RWPE1 (cell line): ENCODE measurements around the gene CHKB.

ENCODE experiments used
- CTCF ChIA-PET: fragments of 350-600 bp; sonication (Branson Sonifier 250); formaldehyde crosslinking; extraction: SDS; loops from one replicate; lab custom pipeline; 2021; lab: Yijun Ruan, JAX
- POLR2A ChIA-PET: fragments of 400-600 bp; formaldehyde crosslinking; extraction: SDS; loops from one replicate; lab custom pipeline; 2020; ENCODE audit warnings: antibody characterized with exemption; ENCODE audit not compliant: low non-redundant PET; lab: Yijun Ruan, JAX
- DNase-seq: peaks from one replicate; pipeline ENCODE4 v3.0.0; 2012; ENCODE audit warnings: low spot score
- H3K27ac ChIP-seq: fragments of 450-650 bp; 2 replicates; pipeline ENCODE4 v1.5.1; 2017
- TF ChIP-seq, protein P1 (sequence below): fragments of 450-650 bp; conservative IDR thresholded peaks from 2 replicates; pipeline ENCODE4 v1.5.1; 2017; ENCODE audit warnings: low read depth, mild to moderate bottlenecking

The CHKB gene

DNA sequence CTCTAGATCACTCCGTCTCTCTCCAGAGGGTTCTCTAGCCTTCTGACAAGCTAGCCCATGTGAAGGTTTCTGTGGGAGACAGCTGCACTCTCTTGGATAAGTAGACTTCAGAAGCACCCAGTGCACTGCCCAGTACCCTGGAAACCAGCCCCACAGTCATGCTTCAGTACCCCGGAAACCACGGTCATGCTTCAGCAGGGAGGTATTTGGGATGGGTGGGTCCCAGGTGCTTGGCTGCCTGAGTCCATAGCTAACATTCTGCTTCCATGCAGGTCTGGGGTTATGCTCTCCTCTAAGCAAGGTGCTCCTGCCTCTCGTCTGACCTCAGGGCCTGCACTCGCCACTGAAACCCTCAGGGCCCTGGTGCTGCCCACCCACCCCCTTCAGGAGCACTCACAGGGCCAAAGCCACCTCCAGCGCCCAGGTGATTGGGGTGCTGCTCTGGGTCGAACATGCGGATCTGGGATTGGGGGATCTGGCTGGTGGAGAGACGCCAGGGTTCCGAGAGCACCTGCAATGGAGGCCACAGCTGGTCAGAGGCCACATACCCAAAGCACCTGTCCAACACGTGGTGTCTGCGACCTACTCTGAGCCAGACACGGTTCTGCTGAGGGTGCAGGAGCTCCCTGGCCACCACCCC is 12.6 kb downstream of the CHKB start:
- ChIA-PET CTCF (interaction anchor here (0.6 kb wide), 1 partner anchor 8 kb away, joined by 4 read pairs; the partner anchor contains the start of gene SYCE3), POLR2A (no interaction called here)
- H3K27ac ChIP-seq, result 0 out of 2 replicates have a peak overlapping the region, but pooled peaks have one; percentile 18
- TF ChIP-seq, protein P1, sequence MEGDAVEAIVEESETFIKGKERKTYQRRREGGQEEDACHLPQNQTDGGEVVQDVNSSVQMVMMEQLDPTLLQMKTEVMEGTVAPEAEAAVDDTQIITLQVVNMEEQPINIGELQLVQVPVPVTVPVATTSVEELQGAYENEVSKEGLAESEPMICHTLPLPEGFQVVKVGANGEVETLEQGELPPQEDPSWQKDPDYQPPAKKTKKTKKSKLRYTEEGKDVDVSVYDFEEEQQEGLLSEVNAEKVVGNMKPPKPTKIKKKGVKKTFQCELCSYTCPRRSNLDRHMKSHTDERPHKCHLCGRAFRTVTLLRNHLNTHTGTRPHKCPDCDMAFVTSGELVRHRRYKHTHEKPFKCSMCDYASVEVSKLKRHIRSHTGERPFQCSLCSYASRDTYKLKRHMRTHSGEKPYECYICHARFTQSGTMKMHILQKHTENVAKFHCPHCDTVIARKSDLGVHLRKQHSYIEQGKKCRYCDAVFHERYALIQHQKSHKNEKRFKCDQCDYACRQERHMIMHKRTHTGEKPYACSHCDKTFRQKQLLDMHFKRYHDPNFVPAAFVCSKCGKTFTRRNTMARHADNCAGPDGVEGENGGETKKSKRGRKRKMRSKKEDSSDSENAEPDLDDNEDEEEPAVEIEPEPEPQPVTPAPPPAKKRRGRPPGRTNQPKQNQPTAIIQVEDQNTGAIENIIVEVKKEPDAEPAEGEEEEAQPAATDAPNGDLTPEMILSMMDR, result no peak
- no peak for DNase-seq

DNA sequence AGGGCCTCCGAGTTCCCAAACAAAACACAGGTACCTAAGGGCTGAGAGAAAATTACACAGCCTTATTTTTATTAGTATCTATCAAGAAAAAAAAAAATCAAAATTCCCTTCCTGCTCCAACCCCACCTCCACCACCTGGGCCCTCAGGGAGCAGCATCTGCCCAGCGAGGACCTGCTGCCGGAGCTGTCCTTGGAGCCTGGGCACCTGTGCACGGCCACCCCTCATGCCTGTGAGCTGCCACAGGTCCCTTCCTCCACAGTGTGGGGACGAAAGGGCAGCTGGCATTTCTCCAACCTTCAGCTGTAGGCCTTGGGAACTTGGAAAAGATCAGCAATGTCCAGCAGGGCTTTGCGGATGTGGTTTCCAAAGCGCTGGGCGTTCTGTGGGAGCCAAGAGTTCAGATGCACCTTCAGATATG is 13.6 kb downstream of the CHKB start:
- no peak for DNase-seq
- ChIA-PET POLR2A (no interaction called here), CTCF (interaction anchor here (0.6 kb wide), 1 partner anchor 85 kb away, joined by 4 read pairs; no protein-coding TSS in a partner anchor)
- TF ChIP-seq, protein P1, result no peak
- no peak overlapping the region for H3K27ac ChIP-seq

DNA sequence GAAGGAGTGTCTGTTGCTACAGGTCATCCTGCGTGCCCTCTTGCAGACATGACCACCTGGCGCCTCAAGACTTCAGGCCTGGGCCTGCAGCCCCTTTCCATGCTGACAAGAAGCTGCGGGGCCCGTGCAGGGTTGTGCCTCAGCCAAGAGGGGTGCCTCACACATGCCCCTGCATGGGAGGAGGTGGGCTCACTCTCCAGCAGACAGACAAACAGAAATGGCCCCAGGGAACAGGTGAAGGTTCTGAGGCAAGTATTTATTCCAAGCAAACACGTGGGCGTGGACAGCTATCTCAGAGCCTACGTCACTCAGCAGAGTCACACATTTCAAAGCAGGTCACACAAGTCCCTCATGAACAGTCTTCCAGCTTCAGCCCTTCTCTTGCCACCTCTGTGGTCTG is 14.0 kb downstream of the CHKB start:
- ChIA-PET POLR2A (no interaction called here), CTCF (no interaction called here)
- TF ChIP-seq, protein P1, result no peak
- H3K27ac ChIP-seq, result peak overlapping the region; percentile 15; the same call in 1 of the 2 replicates
- no peak for DNase-seq

DNA sequence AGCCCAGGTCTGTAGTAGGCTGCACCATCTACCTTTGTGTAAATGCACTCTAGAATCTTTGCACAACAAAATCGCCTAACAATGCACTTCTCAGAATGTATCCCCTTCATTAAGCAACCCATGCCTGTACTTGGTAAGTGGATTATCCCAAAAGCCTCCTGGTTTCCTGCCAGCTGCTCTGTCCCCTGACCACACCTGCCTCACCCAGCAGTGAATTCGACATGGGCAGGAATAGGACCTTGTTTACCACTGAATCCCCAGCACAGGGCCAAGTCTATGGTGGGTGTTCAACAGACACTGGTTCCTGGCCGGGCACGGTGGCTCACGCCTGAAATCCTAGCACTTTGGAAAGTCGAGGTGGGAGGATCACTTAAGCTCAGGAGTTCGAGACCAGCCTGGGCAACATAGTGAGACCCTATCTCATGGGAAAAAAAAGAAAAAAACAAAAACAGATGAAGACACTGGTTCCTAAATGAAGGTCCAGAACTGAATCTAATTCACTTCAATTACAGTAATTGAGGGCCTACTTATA is 14.9 kb downstream of the CHKB start:
- ChIA-PET CTCF (no interaction called here), POLR2A (no interaction called here)
- DNase-seq, result no peak

DNA sequence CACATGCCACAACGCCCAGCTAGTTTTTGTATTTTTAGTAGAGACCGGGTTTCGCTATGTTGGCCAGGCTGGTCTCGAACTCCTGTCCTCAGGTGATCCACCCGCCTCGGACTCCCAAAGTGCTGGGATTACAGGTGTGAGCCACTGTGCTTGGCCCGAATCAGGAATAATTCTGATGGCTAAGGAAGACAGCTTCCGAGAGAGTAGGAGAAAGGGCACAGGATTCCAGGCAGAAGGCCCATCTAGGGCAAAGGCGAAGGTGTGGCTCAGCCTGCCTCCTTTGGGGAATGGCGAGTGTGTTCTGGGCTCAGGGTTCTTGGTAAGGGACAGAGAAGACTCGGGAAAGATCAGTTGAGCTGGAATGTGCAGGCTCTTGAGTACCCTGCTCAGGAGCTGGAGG is 18.4 kb downstream of the CHKB start:
- no peak for DNase-seq
- CTCF ChIA-PET, result interaction anchor here (0.6 to 1.7 kb wide), 2 partner anchors 11 to 25 kb away, joined by 3 to 10 read pairs; no protein-coding TSS in a partner anchor
- POLR2A ChIA-PET, result interaction anchor here (0.6 kb wide), 1 partner anchor 11 kb away, joined by 5 read pairs; no protein-coding TSS in a partner anchor

More for the DNA sequence above, 14.9 kb downstream of the CHKB start:
- H3K27ac ChIP-seq, result no peak overlapping the region
- TF ChIP-seq, protein P1, result no peak

DNA sequence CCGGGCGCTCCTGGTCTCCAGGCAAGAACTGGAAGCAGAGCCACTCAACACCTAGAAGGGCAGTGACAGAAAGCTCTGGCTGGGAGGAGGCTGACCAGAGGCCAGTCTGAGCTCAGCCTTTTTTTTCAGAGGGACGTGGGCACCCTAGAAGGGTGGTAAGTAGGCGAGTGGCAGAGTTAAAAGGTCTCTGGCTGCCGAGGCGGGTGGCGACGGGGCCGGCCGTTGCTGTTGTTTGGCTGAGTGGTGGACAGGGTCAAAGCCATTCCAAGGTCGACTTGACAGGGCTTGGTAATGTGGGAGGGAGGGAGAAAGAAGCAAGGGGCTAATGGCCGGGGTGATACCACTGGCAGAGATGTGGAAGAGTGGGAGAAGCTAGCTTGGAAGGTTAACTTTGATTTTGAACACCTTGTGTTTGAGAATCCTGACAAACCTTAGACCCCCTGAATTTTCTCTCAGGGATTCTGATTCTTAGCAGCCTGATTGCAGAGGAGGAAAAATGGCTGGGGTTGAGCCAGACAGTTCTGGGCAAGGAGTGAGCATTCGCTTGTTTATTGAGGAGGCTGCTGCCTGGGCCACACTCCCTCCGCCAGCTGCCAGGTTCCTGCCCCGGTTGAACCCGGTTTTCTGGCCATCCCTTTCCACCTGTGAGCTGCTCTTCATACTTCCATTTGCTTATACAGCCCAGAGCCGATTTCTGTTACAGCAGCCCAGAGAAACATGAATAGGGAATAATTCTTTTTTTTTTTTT is 19.1 kb downstream of the CHKB start:
- H3K27ac ChIP-seq, result peak overlapping the region; percentile 59
- DNase-seq, result no peak
- ChIA-PET CTCF (interaction anchor here (0.6 to 1.7 kb wide), 8 partner anchors 13 to 38 kb away, joined by 3 to 10 read pairs (median 4); partner anchors contain the start of gene SCO2), POLR2A (interaction anchor here (0.5 to 1.6 kb wide), 6 partner anchors 24 to 55 kb away, joined by 3 to 11 read pairs (median 4); partner anchors contain the start of genes NCAPH2 and SCO2)
- TF ChIP-seq, protein P1, result no peak

More for the DNA sequence above, 18.4 kb downstream of the CHKB start:
- TF ChIP-seq, protein P1, result no peak
- H3K27ac ChIP-seq, result no peak overlapping the region
